OCI-LY3 (cell line): ENCODE results near the gene CASR.
A peak's percentile ranks its signal among the peaks of the same experiment; 100 is the strongest.

Source experiments
- H2AFZ ChIP-seq: fragments of 200-600, 300-600 bp; shearing (Covaris generic); 2 replicates; pipeline ENCODE4 v1.6.0; 2014; ENCODE audit warnings: antibody characterized with exemption, low read depth, low read length
- H3K27ac ChIP-seq: fragments of 200-600, 300-600 bp; sonication (generic); 2 replicates; pipeline ENCODE4 v1.5.1; 2014; ENCODE audit warnings: mild to moderate bottlenecking, low read length, moderate library complexity, mixed read lengths
- H3K27me3 ChIP-seq: fragments of 200-600, 300-600 bp; sonication (generic); 2 replicates; pipeline ENCODE4 v1.6.1; 2014; ENCODE audit warnings: low read depth, low read length, mixed read lengths
- H3K36me3 ChIP-seq: fragments of 200-600, 300-600 bp; sonication (generic); replicated peaks from 2 replicates; pipeline ENCODE3; 2014; ENCODE audit warnings: low read depth, low read length, mixed read lengths
- H3K4me1 ChIP-seq: fragments of 300-600, 200-600 bp; sonication (generic); 2 replicates; pipeline ENCODE4 v1.6.1; 2014; ENCODE audit warnings: low read length, mixed read lengths
- H3K4me2 ChIP-seq: fragments of 200-600, 300-600 bp; sonication (generic); 2 replicates; pipeline ENCODE4 v1.6.1; 2014; ENCODE audit warnings: low read length, mixed read lengths
- H3K4me3 ChIP-seq: fragments of 300-600, 200-600 bp; sonication (generic); 2 replicates; pipeline ENCODE4 v1.5.1; 2014; ENCODE audit warnings: antibody characterized with exemption, mild to moderate bottlenecking, low read length, moderate library complexity
- H3K79me2 ChIP-seq: fragments of 300-600, 200-600 bp; shearing (Covaris generic); 2 replicates; pipeline ENCODE4 v1.6.1; 2014; ENCODE audit warnings: mild to moderate bottlenecking, low read length, mixed read lengths
- H3K9ac ChIP-seq: fragments of 300-600, 200-600 bp; shearing (Covaris generic); 2 replicates; pipeline ENCODE4 v1.6.0; 2014; ENCODE audit warnings: mild to moderate bottlenecking, low read length, moderate library complexity
- H3K9me3 ChIP-seq: fragments of 200-600, 300-600 bp; shearing (Covaris generic); 2 replicates; pipeline ENCODE4 v1.6.1; 2014; ENCODE audit warnings: low read length, mixed read lengths; ENCODE audit not compliant: insufficient read depth
- H4K20me1 ChIP-seq: fragments of 200-600, 300-600 bp; sonication (generic); 2 replicates; pipeline ENCODE4 v1.6.1; 2016; ENCODE audit warnings: low read length, mixed read lengths; ENCODE audit not compliant: insufficient read depth
- CTCF ChIP-seq: fragments of 200-600, 300-600 bp; sonication (generic); IDR thresholded peaks from 2 replicates; pipeline ENCODE4 v1.5.1; 2014; ENCODE audit warnings: antibody characterized with exemption, low read length, low read depth
- EZH2phosphoT487 ChIP-seq: fragments of 200-600 bp; shearing (Covaris generic); IDR thresholded peaks from 2 replicates; pipeline ENCODE4 v1.6.1; 2018; ENCODE audit warnings: antibody characterized with exemption, mixed run types, low read depth

CASR gene

GRCh38 chr3:122247825-122248185 is 64.3 kb downstream of the CASR start:
- H3K27ac ChIP-seq: peak overlapping the region; percentile 8; the same call in 1 of the 2 replicates
- no peak overlapping the region; the same call in 1 of the 2 replicates for H3K9ac ChIP-seq
- 0 out of 2 replicates have a peak overlapping the region, but pooled peaks have one; percentile 5 for H3K4me3 ChIP-seq
- no peaks in the 10 kb centered on the region for H3K27me3 ChIP-seq
- no peaks in the 10 kb centered on the region for H3K79me2 ChIP-seq
- peak overlapping the region; percentile 89 for H2AFZ ChIP-seq
- TF ChIP-seq EZH2phosphoT487: no peak
- TF ChIP-seq CTCF: no peak
- peak overlapping the region; percentile 51 for H3K4me2 ChIP-seq
- H3K36me3 ChIP-seq: no peaks in the 10 kb centered on the region
- peaks cover 54% of the 10 kb centered on the region for H3K4me1 ChIP-seq
- no peaks in the 10 kb centered on the region for H3K9me3 ChIP-seq
- H4K20me1 ChIP-seq: no peaks in the 10 kb centered on the region

- TF ChIP-seq EZH2phosphoT487: no peak
- no peak for TF ChIP-seq CTCF
- Histone ChIP-seq H3K4me3 (no peak overlapping the region), H3K4me2 (peak overlapping the region; percentile 41), H4K20me1 (no peaks in the 10 kb centered on the region), H2AFZ (peak overlapping the region; percentile 57), H3K27me3 (no peaks in the 10 kb centered on the region), H3K4me1 (peaks cover 66% of the 10 kb centered on the region), H3K79me2 (no peaks in the 10 kb centered on the region), H3K27ac (peak overlapping the region; percentile 67), H3K36me3 (no peaks in the 10 kb centered on the region), H3K9ac (peak overlapping the region; percentile 26; the same call in 1 of the 2 replicates), H3K9me3 (no peaks in the 10 kb centered on the region)
These were observed 68.0 kb downstream of the CASR start for GRCh38 chr3:122251428-122251827.

- peaks cover 65% of the 10 kb centered on the region for H3K4me1 ChIP-seq
- TF ChIP-seq CTCF (no peak), EZH2phosphoT487 (no peak)
- no peaks in the 10 kb centered on the region for H4K20me1 ChIP-seq
- no peak overlapping the region for H3K27ac ChIP-seq
- no peaks in the 10 kb centered on the region for H3K9me3 ChIP-seq
- H3K9ac ChIP-seq: no peak overlapping the region
- H3K27me3 ChIP-seq: no peaks in the 10 kb centered on the region
- H3K4me3 ChIP-seq: no peak overlapping the region
- H3K36me3 ChIP-seq: no peaks in the 10 kb centered on the region
- 0 out of 2 replicates have a peak overlapping the region, but pooled peaks have one; percentile 9 for H2AFZ ChIP-seq
- H3K79me2 ChIP-seq: no peaks in the 10 kb centered on the region
- no peak overlapping the region for H3K4me2 ChIP-seq
These were observed 70.1 kb downstream of the CASR start for GRCh38 chr3:122253581-122253980.

- no peaks in the 10 kb centered on the region for H3K79me2 ChIP-seq
- no peaks in the 10 kb centered on the region for H4K20me1 ChIP-seq
- peaks cover 77% of the 10 kb centered on the region for H3K4me1 ChIP-seq
- no peak overlapping the region for H2AFZ ChIP-seq
- no peak for TF ChIP-seq CTCF
- TF ChIP-seq EZH2phosphoT487: no peak
- no peaks in the 10 kb centered on the region for H3K9me3 ChIP-seq
- H3K9ac ChIP-seq: peak overlapping the region; percentile 22; the same call in 1 of the 2 replicates
- no peak overlapping the region for H3K4me3 ChIP-seq
- peak overlapping the region; percentile 28 for H3K4me2 ChIP-seq
- H3K36me3 ChIP-seq: no peaks in the 10 kb centered on the region
- peak overlapping the region; percentile 38; the same call in 1 of the 2 replicates for H3K27ac ChIP-seq
- H3K27me3 ChIP-seq: no peaks in the 10 kb centered on the region
These were observed 72.4 kb downstream of the CASR start for GRCh38 chr3:122255757-122256439.
